ENCODE data around the gene GDNF. TPM values are rescaled to one million over a fixed set of nuclear protein-coding genes. Genes with fewer than 3 reads are reported as not detected.

The GDNF gene
- total RNA-seq, 3 donors from 2014 or later (not counting 1 experiment from before 2014, with no cell fraction given): not detected

- H3K4me1 ChIP-seq (ENCODE audit: control insufficient read depth, insufficient read depth, low read length): no peaks in the 10 kb centered on the region
- H3K36me3 Mint-ChIP-seq: peaks cover 13% of the 10 kb centered on the region
- H3K27ac ChIP-seq (ENCODE audit: low read length): no peak overlapping the region
- intact Hi-C loops (cut with micrococcal nuclease): no loop called here
- H3K4me3 Mint-ChIP-seq: no peak overlapping the region
- WGBS (ENCODE audit: insufficient coverage): 75% methylated on average over 2 of the region's 2 CpGs
- H3K9me3 Mint-ChIP-seq: peaks cover 5 to 8% of the 10 kb centered on the region in 2 donors
- no peaks in the 10 kb centered on the region for H3K4me1 Mint-ChIP-seq
- H3K27ac Mint-ChIP-seq: no peak overlapping the region
- no peak for TF ChIP-seq CTCF (IDR thresholded peaks at IDR 0.05)
- H3K36me3 ChIP-seq (ENCODE audit: control insufficient read depth, insufficient read depth, low read length): no peaks in the 10 kb centered on the region
- ATAC-seq (no peak), DNase-seq (no peak)
- no peaks in the 10 kb centered on the region for H3K9me3 ChIP-seq (ENCODE audit: control insufficient read depth, insufficient read depth, low read length)
- peaks cover 7 to 19% of the 10 kb centered on the region in 2 donors for H3K27me3 Mint-ChIP-seq (ENCODE audit: low read depth in 2 of 2)
- no peak overlapping the region for H3K4me3 ChIP-seq (ENCODE audit: low read length)
- H3K27me3 ChIP-seq (ENCODE audit: control insufficient read depth, insufficient read depth, low read length): no peaks in the 10 kb centered on the region
Measured at GRCh38 chr5:37791321-37791720, 48.5 kb downstream of the GDNF start.

GRCh38 chr5:37789991-37790390 is 49.9 kb downstream of the GDNF start:
- no peaks in the 10 kb centered on the region for H3K4me1 Mint-ChIP-seq

GRCh38 chr5:37787742-37788141 is 52.1 kb downstream of the GDNF start:
- Mint-ChIP-seq H3K4me3 (no peak overlapping the region), H3K4me1 (no peaks in the 10 kb centered on the region), H3K27ac (no peak overlapping the region), H3K27me3 (ENCODE audit: low read depth in 2 of 2) (peaks cover 0 to 9% of the 10 kb centered on the region in 2 donors), H3K36me3 (no peaks in the 10 kb centered on the region), H3K9me3 (peaks cover 0 to 2% of the 10 kb centered on the region in 2 donors)
- Histone ChIP-seq H3K4me1 (ENCODE audit: control insufficient read depth, insufficient read depth, low read length) (no peaks in the 10 kb centered on the region), H3K9me3 (ENCODE audit: control insufficient read depth, insufficient read depth, low read length) (no peaks in the 10 kb centered on the region), H3K4me3 (ENCODE audit: low read length) (no peak overlapping the region), H3K27ac (ENCODE audit: low read length) (no peak overlapping the region), H3K27me3 (ENCODE audit: control insufficient read depth, insufficient read depth, low read length) (no peaks in the 10 kb centered on the region), H3K36me3 (ENCODE audit: control insufficient read depth, insufficient read depth, low read length) (no peaks in the 10 kb centered on the region)
- 94% methylated on average over 6 of the region's 6 CpGs for WGBS (ENCODE audit: insufficient coverage)
- ATAC-seq (no peak), DNase-seq (no peak)
- intact Hi-C loops (cut with micrococcal nuclease): no loop called here
- TF ChIP-seq CTCF (IDR thresholded peaks at IDR 0.05): no peak

More at GRCh38 chr5:37789991-37790390, 49.9 kb downstream of the GDNF start:
- intact Hi-C loops (cut with micrococcal nuclease): no loop called here
- Mint-ChIP-seq H3K27me3 (ENCODE audit: low read depth in 2 of 2) (peaks cover 9 to 19% of the 10 kb centered on the region in 2 donors), H3K4me3 (no peak overlapping the region), H3K36me3 (peaks cover 13% of the 10 kb centered on the region), H3K27ac (no peak overlapping the region), H3K9me3 (peaks cover 5 to 8% of the 10 kb centered on the region in 2 donors)
- no peak for ATAC-seq
- Histone ChIP-seq H3K9me3 (ENCODE audit: control insufficient read depth, insufficient read depth, low read length) (no peaks in the 10 kb centered on the region), H3K27me3 (ENCODE audit: control insufficient read depth, insufficient read depth, low read length) (no peaks in the 10 kb centered on the region), H3K36me3 (ENCODE audit: control insufficient read depth, insufficient read depth, low read length) (no peaks in the 10 kb centered on the region), H3K27ac (ENCODE audit: low read length) (no peak overlapping the region), H3K4me3 (ENCODE audit: low read length) (no peak overlapping the region), H3K4me1 (ENCODE audit: control insufficient read depth, insufficient read depth, low read length) (no peaks in the 10 kb centered on the region)
- DNase-seq: no peak
- no peak for TF ChIP-seq CTCF (IDR thresholded peaks at IDR 0.05)
- WGBS (ENCODE audit: insufficient coverage): 81% methylated on average over 2 of the region's 2 CpGs

DNA sequence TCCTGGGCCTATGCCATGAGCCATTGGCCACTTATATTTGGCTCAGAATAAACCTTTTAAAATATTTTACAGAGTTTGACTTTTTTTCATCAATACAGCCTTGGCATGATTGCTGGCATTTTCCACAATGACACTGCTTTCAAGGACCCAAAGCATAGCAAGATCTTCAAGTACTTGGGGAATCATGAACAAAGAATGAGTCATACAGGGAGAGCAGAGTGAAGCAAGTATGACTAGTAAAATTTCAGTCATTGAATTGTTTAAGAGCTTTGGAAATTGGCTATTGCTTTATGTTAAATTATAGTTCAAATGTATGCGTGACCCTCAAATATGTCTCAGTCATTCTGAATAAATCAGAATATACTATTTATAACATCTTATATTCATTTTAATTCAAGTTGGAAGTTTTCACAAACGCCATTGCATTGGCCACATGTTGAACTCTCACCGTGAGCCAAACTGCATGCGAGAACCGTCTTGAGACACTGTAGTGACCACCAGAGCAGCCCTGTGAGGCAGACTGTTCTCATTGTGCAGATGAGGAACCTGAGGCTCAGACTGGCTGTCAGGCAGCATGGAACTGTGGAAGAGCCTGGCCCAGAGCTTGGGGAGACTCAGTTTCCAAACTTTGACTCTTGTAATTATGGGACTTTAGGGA is 52.9 kb downstream of the GDNF start:
- no peak for TF ChIP-seq CTCF (IDR thresholded peaks at IDR 0.05)
- 89% methylated on average over 4 of the region's 5 CpGs for WGBS (ENCODE audit: insufficient coverage)
- peaks cover 0 to 9% of the 10 kb centered on the region in 2 donors for H3K27me3 Mint-ChIP-seq (ENCODE audit: low read depth in 2 of 2)
- intact Hi-C loops (cut with micrococcal nuclease): no loop called here
- no peak for DNase-seq
- H3K4me1 Mint-ChIP-seq: no peaks in the 10 kb centered on the region
- Histone ChIP-seq H3K4me3 (ENCODE audit: low read length) (no peak overlapping the region), H3K9me3 (ENCODE audit: control insufficient read depth, insufficient read depth, low read length) (no peaks in the 10 kb centered on the region), H3K4me1 (ENCODE audit: control insufficient read depth, insufficient read depth, low read length) (no peaks in the 10 kb centered on the region), H3K27me3 (ENCODE audit: control insufficient read depth, insufficient read depth, low read length) (no peaks in the 10 kb centered on the region), H3K36me3 (ENCODE audit: control insufficient read depth, insufficient read depth, low read length) (no peaks in the 10 kb centered on the region), H3K27ac (ENCODE audit: low read length) (no peak overlapping the region)
- H3K27ac Mint-ChIP-seq: no peak overlapping the region
- H3K4me3 Mint-ChIP-seq: no peak overlapping the region
- H3K9me3 Mint-ChIP-seq: peaks cover 0 to 2% of the 10 kb centered on the region in 2 donors
- no peak for ATAC-seq
- H3K36me3 Mint-ChIP-seq: no peaks in the 10 kb centered on the region
